A673 (cell line): ENCODE data around the gene CIZ1. TPM values are rescaled to one million over a fixed set of nuclear protein-coding genes. Genes with fewer than 3 reads are reported as not detected.

Experiments
- BruUV-seq: library from RNA; stranded (reverse); fragments of 400-500 nt; replicated peaks from 2 replicates; lab custom pipeline; 2021; lab: Mats Ljungman, UMichigan
- CTCF ChIA-PET: fragments of 300-600 bp; sonication (Branson Sonifier 250); formaldehyde crosslinking; loops from one replicate; lab custom pipeline; 2022; ENCODE audit warnings: antibody characterized with exemption; lab: Charles Lee
- POLR2A ChIA-PET: fragments of 300-600 bp; sonication (Branson Sonifier 250); formaldehyde crosslinking; loops from one replicate; lab custom pipeline; 2022; ENCODE audit warnings: antibody characterized with exemption; ENCODE audit not compliant: low non-redundant PET; lab: Charles Lee
- DNase-seq: peaks from one replicate; pipeline ENCODE4 v3.0.0-alpha.2; 2015; ENCODE audit warnings: low spot score
- H3K27ac ChIP-seq: fragments of 200-600 bp; sonication (generic); 2 replicates; pipeline ENCODE4 v1.5.1; 2016; ENCODE audit warnings: mixed run types, low read depth, mild to moderate bottlenecking, mixed read lengths, antibody characterized with exemption, low read length; ENCODE audit not compliant: poor library complexity, severe bottlenecking
- H3K27me3 ChIP-seq: fragments of 200-600 bp; sonication (generic); replicated peaks from 2 replicates; pipeline ENCODE4 v1.6.1; 2017; ENCODE audit warnings: mixed run types, low read depth, mild to moderate bottlenecking, mixed read lengths, antibody characterized with exemption, low read length; ENCODE audit not compliant: insufficient read depth, poor library complexity
- H3K36me3 ChIP-seq: fragments of 200-600 bp; sonication (generic); 2 replicates; pipeline ENCODE4 v1.6.1; 2016; ENCODE audit warnings: mixed run types, mild to moderate bottlenecking, mixed read lengths, antibody characterized with exemption, low read length; ENCODE audit not compliant: insufficient read depth, poor library complexity, severe bottlenecking
- H3K4me1 ChIP-seq: fragments of 200-600 bp; sonication (generic); 2 replicates; pipeline ENCODE4 v1.6.1; 2017; ENCODE audit warnings: mixed run types, mild to moderate bottlenecking, mixed read lengths, antibody characterized with exemption, low read length; ENCODE audit not compliant: insufficient read depth, poor library complexity, severe bottlenecking
- H3K4me3 ChIP-seq: fragments of 200-600 bp; sonication (generic); 2 replicates; pipeline ENCODE4 v1.5.1; 2016; ENCODE audit warnings: low read depth, mixed run types, mild to moderate bottlenecking, mixed read lengths, low read length; ENCODE audit not compliant: poor library complexity, severe bottlenecking
- H3K9me3 ChIP-seq: fragments of 200-600 bp; sonication (generic); 2 replicates; pipeline ENCODE4 v1.6.1; 2016; ENCODE audit warnings: mixed run types, low read depth, mild to moderate bottlenecking, mixed read lengths, antibody characterized with exemption, low read length; ENCODE audit not compliant: poor library complexity, severe bottlenecking
- EZH2 ChIP-seq: fragments of 200-600 bp; sonication (generic); IDR thresholded peaks from 2 replicates; pipeline ENCODE4 v1.6.1; 2017; ENCODE audit warnings: borderline replicate concordance, low read depth, mild to moderate bottlenecking, mixed read lengths, antibody characterized with exemption, low read length; ENCODE audit not compliant: poor library complexity, severe bottlenecking
- intact Hi-C: fragments of 100-400 bp; cut with micrococcal nuclease; formaldehyde crosslinking; loops from one replicate; pipeline ENCODE4 v1.10.0; 2022; ENCODE audit not compliant: unreplicated experiment
- total RNA-seq: library from RNA; stranded (reverse); gene quantifications from 2 replicates; pipeline ENCODE4 v1.2.3, GENCODE V29; 2021
- TF ChIP-seq, protein P1 (sequence below): fragments of 300-800, 200-600 bp; sonication (generic); conservative IDR thresholded peaks from 2 replicates; pipeline ENCODE4 v1.5.1; 2017; ENCODE audit warnings: low read depth, mild to moderate bottlenecking, antibody characterized with exemption, low read length, moderate library complexity, mixed read lengths

CIZ1 gene
- total RNA-seq, 1 experiment from 2014 or later, result 158 TPM

DNA sequence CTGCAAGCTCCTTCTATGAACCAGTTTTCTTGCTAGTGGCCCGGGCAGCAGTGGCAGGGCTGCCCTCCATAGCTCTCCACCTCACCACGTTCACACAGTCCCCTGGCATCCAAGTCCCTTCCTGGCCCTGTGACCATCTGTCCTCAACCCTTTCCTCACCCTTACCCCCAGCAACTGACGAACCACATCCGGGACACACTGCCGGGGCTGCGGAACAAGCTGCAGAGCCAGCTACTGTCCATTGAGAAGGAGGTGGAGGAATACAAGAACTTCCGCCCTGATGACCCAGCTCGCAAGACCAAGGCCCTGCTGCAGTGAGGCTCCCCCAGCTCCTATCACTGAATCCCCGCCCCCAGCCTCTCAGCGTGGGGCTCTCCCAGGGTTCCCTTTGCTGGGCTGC is 30.7 kb upstream of the CIZ1 start:
- Histone ChIP-seq H3K27me3 (no peaks in the 10 kb centered on the region), H3K4me1 (peaks cover 13% of the 10 kb centered on the region), H3K9me3 (no peaks in the 10 kb centered on the region), H3K36me3 (no peaks in the 10 kb centered on the region), H3K27ac (no peak overlapping the region), H3K4me3 (no peak overlapping the region)
- no peak for DNase-seq
- no TSS peak for BruUV-seq
- ChIA-PET CTCF (interaction anchor here (0.5 kb wide), 1 partner anchor 217 kb away, joined by 3 read pairs; no protein-coding TSS in a partner anchor), POLR2A (no interaction called here)
- intact Hi-C loops, result no loop called here
- TF ChIP-seq EZH2, result no peak
- TF ChIP-seq, protein P1, sequence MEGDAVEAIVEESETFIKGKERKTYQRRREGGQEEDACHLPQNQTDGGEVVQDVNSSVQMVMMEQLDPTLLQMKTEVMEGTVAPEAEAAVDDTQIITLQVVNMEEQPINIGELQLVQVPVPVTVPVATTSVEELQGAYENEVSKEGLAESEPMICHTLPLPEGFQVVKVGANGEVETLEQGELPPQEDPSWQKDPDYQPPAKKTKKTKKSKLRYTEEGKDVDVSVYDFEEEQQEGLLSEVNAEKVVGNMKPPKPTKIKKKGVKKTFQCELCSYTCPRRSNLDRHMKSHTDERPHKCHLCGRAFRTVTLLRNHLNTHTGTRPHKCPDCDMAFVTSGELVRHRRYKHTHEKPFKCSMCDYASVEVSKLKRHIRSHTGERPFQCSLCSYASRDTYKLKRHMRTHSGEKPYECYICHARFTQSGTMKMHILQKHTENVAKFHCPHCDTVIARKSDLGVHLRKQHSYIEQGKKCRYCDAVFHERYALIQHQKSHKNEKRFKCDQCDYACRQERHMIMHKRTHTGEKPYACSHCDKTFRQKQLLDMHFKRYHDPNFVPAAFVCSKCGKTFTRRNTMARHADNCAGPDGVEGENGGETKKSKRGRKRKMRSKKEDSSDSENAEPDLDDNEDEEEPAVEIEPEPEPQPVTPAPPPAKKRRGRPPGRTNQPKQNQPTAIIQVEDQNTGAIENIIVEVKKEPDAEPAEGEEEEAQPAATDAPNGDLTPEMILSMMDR, result no peak

- no TSS peak for BruUV-seq
- CTCF ChIA-PET, result no interaction called here
- intact Hi-C loops, result no loop called here
- Histone ChIP-seq H3K36me3 (no peaks in the 10 kb centered on the region), H3K4me1 (peaks cover 22% of the 10 kb centered on the region), H3K27me3 (no peaks in the 10 kb centered on the region), H3K27ac (no peak overlapping the region), H3K4me3 (no peak overlapping the region), H3K9me3 (no peaks in the 10 kb centered on the region)
- TF ChIP-seq, protein P1, result no peak
- no peak for TF ChIP-seq EZH2
- POLR2A ChIA-PET, result no interaction called here
- DNase-seq, result no peak
Measured at GRCh38 chr9:128219831-128220230, 28.5 kb upstream of the CIZ1 start.

DNA sequence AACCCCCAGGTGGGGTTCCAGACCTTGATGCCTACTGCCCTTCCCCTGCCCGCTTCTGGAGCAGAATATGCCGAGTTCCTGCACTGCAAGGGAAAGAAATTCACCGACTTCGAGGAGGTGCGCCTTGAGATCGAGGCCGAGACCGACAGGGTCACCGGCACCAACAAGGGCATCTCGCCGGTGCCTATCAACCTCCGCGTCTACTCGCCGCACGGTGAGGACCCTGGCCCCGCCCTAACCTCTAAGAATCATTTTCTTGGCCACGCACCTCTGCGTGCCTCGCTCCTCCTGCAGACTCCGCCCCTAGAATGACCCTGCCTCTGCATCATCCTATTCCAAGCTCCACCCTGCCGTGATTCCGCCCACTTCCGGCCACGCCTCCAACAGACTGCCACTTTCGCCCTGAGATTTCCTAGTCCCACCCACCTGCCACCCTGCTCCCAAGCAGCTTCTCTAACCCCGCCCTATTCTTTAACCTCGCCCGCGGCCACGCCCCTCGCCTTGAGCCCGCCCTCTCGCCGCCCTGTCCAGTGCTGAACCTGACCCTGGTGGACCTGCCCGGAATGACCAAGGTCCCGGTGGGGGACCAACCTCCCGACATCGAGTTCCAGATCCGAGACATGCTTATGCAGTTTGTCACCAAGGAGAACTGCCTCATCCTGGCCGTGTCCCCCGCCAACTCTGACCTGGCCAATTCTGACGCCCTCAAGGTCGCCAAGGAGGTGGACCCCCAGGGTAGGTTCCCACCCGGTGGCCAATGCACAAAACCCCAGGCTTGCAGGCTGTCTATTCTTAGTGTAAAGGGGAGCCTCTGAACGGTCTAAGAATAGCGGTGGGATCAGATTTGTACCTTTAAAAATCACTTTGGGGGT is 27.4 kb upstream of the CIZ1 start:
- no peaks in the 10 kb centered on the region for H3K27me3 ChIP-seq
- intact Hi-C loops, result no loop called here
- no peak for TF ChIP-seq EZH2
- TF ChIP-seq, protein P1, result no peak
- H3K4me1 ChIP-seq, result peaks cover 22% of the 10 kb centered on the region
- BruUV-seq, result no TSS peak
- H3K9me3 ChIP-seq, result no peaks in the 10 kb centered on the region
- DNase-seq, result peak; percentile 86
- H3K36me3 ChIP-seq, result no peaks in the 10 kb centered on the region
- POLR2A ChIA-PET, result no interaction called here
- CTCF ChIA-PET, result interaction anchor here (0.5 kb wide), 1 partner anchor 31 kb away, joined by 4 read pairs; no protein-coding TSS in a partner anchor
- H3K4me3 ChIP-seq, result no peak overlapping the region
- H3K27ac ChIP-seq, result no peak overlapping the region
